Superior temporal gyrus (tissue), 1 donor: ENCODE measurements around the gene NUDT16L1.
A peak's percentile ranks its signal among the peaks of the same experiment; 100 is the strongest.
"Not testable (repeated sequence)": the region's sequence is repeated elsewhere in the genome, so short reads cannot be mapped to it uniquely, and the experiment has no call there.

ENCODE experiments used
- DNase-seq: peaks from one replicate; pipeline ENCODE4 v3.0.0-alpha.2; 2016; ENCODE audit errors: extremely low spot score

The NUDT16L1 gene

DNA sequence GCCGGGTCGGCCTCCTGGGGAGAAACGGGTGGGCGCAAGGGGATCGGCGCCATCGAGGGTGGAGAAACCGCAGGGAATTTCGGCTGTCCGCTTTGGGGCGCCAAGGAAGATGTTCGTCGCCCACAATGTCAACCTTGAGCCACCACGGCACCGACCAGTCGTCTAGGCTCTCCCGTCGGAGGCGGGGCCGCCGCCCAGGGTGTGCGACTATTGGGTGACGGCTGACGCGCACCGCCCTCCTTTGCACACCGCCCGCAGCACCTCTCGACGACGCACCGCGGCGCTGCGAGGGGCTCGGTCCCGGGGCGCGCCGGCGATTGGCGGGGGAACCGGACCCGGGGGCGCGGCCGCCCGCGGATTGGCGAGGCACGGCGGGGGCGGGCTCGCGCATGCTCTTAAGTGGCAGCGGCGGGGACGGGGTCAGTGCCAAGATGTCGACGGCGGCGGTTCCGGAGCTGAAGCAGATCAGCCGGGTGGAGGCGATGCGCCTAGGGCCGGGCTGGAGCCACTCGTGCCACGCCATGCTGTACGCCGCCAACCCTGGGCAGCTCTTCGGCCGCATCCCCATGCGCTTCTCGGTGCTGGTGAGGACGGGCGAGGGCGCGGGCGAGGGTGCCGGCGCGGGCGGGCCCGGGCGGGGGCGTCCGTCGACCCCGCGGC is at the start of gene NUDT16L1:
Gene NUDT16L1 (plus strand): TSS at position 267 of the 660 bp plus-strand sequence. CDS start 165 bp downstream, at position 432.
- DNase-seq, result peak; percentile 94

- no peak for DNase-seq
Observed at GRCh38 chr16:4646773-4647643, 46.4 kb upstream of the NUDT16L1 start.

DNA sequence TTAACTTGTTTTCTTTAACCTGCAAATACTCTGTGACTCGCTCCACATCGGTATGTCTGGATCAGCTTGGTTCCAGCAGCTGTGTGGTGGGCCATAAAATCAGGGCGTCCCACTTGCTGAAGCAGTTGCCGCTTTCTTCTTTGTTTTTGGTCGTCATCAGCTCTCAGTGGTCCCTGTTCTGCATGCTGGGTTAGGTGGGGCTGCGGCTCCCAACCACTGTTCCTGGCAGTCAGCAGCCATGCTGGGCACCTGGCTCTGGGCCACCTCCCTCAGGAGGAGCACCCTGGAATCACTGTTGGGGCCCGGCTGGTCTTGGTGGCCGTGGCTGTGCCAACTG is 45.8 kb upstream of the NUDT16L1 start:
- DNase-seq, result no peak

DNA sequence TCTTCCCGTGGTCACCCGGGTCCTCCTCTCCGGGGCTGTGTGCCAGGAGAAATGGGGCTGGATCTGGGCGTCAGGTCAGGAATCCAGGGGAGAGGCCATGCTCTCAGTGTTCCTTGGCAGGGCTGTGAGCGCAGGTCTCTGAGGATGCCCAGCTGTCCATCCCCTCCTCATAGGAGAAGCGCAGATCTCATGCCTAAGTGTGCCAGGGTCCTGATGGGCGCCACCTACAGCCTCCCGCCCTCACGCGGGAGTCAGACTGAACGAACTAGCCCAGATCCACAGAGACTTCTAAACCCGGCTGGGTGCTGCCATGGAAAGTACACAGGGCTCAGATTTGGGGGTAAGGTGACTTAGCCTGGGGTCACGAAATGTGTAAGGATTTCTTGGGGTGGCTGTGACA is 44.4 kb upstream of the NUDT16L1 start:
- no peak for DNase-seq

GRCh38 chr16:4649744-4650442 is 43.5 kb upstream of the NUDT16L1 start:
- DNase-seq, result no peak

DNA sequence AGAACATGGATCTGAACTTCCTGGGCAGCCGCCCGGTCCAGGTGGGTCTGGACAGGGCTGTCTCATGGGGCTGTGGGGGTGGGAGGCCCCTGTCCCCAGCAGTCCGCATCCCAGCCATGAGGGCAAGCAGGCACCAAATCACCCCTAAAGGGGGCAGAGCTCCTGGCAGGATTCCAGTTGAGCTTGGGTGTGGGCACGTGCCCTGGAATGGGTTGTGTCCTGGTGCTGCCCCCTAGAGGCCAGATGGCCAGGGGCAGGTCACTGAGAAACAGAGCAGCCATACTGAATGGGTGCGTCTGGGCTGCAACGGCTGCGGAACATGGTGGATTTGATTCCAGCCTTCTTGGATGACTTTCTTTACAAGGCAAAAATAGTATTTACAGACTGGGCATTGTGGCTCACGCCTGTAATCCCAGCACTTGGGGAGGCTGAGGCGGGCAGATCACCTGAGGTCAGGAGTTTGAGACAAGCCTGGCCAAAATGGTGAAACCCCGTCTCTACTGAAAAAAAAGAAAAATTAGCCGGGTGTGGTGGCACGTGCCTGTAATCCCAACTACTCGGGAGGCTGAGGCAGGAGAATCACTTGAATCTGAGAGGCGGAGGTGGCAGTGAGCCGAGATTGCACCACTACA is 42.8 kb upstream of the NUDT16L1 start:
- DNase-seq, result not testable (repeated sequence)

- DNase-seq, result no peak
Observed at GRCh38 chr16:4651827-4652226, 41.5 kb upstream of the NUDT16L1 start.

- DNase-seq, result no peak
Observed at GRCh38 chr16:4652561-4652960, 40.8 kb upstream of the NUDT16L1 start.

DNA sequence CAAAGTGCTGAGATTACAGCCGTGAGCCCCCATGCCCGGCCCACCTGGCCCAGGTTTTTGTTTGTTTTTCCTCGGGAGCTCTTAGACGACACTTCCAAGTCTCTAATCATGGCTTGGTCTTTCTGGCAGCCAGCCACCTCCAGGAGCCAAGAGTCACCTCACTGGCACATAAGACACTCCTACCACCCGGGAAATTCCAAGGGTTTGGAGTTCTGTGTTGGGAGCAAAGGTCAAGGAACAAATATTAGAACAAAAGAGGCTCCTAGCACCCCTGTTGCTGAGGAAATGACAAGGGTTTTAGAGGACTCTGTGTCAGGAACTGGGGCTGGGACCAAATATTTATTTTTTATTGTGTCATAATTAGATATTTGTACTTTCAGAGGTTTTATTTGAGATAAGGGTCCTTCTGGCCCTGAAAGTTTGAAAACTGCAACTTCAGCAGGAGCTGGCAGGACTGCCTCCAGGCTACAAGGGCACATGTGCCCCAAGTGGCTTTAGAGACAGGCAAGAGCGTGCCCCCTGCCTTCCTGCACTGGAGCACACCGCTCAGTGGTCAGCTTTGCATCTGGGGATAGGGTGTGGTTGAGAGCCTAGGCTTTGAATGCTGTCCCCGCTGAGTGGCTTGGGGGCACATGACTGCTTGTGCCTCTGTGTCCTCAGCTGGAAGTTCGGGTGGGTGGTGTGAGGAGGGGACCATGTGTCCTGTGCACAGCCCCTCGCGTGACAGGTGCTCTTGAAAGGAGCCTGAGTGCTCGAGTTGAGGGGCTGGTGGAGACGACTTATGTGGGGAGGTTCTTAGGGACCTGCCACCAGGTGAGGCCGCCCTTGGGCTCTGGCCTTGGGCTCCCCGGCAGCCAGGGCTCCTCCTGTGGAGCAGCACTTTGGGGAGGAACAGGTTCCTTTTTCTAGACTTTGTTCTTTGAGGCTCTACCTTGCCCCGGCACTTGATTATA is 39.1 kb upstream of the NUDT16L1 start:
- DNase-seq, result no peak

GRCh38 chr16:4654964-4655590 is 38.3 kb upstream of the NUDT16L1 start:
- no peak for DNase-seq

- DNase-seq, result no peak
Observed at GRCh38 chr16:4655801-4656200, 37.6 kb upstream of the NUDT16L1 start.

DNA sequence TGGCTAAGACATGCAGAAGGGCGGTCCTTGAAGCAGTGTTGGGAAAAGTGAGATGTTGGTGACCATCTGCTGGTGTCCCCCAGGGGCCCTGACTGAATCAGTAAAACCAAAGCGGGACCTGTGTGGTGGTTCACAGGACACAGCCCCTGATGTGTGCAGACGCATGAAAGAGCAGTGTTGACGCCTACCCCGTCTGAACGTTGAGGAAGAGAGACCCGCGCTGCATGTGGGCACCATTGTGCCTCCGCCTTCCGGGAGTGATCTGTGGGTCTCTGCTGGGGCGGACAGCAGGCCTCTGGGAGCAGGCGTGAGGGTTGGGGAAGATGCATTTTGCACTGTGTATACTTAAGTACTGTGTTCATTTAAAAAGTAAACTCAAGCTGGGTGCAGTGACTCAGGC is 37.1 kb upstream of the NUDT16L1 start:
- no peak for DNase-seq

DNA sequence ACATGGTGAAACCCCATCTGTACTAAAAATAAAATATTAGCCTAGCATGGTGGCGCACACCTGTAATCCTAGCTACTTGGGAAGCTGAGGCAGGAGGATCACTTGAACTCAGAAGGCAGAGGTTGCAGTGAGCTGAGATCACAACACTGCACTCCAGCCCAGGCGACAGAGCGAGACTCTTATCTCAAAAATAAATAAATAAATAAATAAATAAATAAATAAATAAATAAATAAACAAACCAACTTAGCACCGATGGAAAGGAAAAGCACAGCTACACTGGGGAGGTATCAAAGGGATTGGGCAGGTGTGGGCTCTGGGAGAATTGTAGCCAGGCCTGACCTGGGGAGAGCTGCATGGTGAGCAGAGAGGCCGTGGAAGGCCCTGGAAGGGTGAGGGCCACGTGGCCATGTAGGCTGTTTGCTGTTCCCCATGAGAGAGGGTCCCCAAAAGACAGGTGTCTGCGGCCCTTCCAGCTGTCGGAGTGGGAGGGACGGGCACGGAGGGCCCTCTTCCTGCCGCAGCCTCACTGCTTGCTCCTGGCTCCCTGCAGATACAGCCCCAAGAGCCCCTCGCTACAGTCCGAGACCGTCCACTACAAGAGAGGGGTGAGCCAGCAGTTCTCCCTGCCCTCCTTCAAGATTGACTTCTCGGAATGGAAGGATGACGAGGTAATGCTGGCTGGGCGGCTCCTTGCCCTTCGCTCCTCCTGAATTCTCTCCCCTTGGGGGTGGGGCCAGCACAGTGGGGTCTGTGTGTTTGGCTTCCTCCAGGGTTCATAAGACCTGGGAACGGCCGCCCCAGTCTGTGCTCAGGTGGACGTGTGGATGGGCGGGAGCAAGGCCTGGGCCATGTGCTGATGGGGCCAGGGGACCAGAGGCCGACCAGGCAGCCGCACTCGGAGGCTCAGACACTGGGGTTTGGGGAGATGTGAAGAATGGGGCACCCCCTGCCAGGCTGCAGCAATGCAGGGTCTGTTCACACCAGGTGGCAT is 36.4 kb upstream of the NUDT16L1 start:
- no peak for DNase-seq

GRCh38 chr16:4659363-4660353 is 33.7 kb upstream of the NUDT16L1 start:
- no peak for DNase-seq

DNA sequence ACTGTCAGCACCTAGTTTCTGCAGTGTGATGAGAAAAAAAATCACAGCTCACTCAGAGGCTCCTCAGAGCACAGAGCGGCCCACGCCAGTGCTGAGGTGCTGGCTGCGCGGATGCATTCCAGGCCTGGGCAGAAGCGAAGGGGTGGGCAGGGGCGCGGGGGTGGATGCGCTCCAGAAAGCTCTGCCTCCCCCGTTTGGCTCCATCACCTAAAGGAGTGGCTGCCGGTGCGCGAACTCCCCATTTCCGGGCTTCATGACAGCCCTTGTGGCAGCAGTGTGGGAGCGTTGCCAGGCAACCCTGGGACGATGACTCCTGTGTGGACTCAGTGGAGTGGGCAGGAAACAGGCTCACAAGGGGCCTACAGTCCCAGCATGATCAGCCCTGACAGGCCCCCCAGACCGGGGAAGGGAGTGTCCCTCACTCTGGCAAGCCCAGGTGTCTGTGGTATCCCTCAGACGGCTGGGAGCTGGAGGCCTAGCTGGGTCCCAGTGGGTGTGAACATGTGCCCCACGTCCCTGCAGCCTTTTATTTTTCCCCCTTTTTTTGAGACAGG is 32.8 kb upstream of the NUDT16L1 start:
- peak; percentile 47 for DNase-seq

- DNase-seq, result peak; percentile 49
Observed at GRCh38 chr16:4661661-4662060, 31.7 kb upstream of the NUDT16L1 start.

DNA sequence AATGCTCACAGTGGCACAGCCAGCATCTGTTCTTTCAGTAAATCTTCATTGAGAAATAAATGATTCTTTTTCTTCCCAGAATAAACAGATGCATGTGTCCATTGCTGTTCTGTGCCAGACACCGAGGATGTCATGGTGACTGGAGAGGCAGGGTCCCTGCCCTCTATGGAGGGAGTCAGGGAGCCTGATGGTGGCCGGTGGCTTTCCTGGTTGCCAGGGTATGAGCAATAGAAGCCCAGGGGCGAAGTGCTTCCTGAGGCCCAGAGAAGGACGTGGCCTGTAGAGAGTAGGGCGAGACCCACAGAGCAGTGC is 29.9 kb upstream of the NUDT16L1 start:
- DNase-seq, result no peak
